Measurements from ENCODE around the gene RBM27.
"Not testable (repeated sequence)": the region's sequence is repeated elsewhere in the genome, so short reads cannot be mapped to it uniquely, and the experiment has no call there.

RBM27 gene

GRCh38 chr5:146208916-146209522 lies 5.6 kb downstream of the RBM27 start:
- DNase-seq (ENCODE audit: low read depth) = no peak

DNA sequence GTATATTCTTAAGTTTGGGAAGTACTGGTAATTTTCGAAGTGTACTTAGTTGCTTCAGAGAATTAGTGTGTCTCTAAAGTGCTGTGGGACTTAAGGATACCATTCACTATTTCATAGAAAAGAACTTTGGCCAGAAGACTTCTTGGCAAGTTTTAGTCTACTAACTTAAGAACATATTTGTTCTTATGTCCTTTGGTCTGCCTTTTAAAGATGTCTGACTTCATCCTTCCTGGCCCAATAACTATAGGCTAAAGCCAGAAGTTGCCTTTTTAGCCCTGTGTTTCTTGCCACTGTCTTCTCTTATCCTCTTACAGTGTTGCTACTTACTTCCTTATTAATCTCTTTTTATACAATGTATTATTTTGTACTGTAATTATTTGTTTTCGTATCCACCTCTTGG lies 6.3 kb downstream of the RBM27 start:
- DNase-seq (ENCODE audit: low read depth) = no peak

DNA sequence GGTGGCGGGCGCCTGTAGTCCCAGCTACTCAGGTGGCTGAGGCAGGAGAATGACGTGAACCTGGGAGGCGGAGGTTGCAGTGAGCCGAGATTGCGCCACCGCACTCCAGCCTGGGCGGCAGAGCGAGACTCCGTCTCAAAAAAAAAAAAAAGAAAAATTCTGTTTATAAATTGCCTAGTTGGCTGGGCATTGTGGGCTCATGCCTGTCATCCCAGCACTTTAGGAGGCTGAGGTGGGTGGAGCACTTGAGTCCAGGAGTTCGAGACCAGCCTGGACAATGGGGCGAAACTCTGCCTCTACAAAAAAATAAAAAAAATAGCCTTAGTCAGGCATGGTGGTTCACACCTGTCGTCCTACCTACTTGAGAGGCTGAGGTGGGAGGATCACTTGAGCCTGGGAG lies 7.4 kb downstream of the RBM27 start:
- not testable (repeated sequence) for DNase-seq (ENCODE audit: low read depth)

GRCh38 chr5:146213210-146213826 lies 9.9 kb downstream of the RBM27 start:
- no peak for DNase-seq (ENCODE audit: low read depth)

GRCh38 chr5:146214881-146215280 lies 11.5 kb downstream of the RBM27 start:
- DNase-seq (ENCODE audit: low read depth) = not testable (repeated sequence)

GRCh38 chr5:146218168-146218567 lies 14.8 kb downstream of the RBM27 start:
- no peak for DNase-seq (ENCODE audit: low read depth)

DNA sequence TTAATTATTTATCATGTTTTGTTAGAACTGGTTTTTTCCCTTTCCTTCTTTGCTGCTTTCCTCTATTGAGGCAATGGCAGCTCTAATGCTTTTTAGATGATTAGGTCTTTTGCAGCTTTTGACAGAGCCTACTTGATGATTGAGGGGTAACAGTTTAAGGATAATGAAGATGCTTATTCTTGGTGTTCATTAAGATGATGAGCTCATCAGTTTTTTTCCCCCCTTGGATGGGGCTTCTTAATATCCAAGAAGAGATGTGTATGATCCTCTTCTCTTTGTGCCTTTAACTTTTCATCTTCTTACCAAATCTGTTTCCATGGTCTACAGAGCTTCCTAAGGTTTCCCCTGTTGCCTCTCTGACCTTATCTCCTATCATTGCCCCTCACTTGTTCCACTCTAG lies 15.8 kb downstream of the RBM27 start:
- no peak for DNase-seq (ENCODE audit: low read depth)

DNA sequence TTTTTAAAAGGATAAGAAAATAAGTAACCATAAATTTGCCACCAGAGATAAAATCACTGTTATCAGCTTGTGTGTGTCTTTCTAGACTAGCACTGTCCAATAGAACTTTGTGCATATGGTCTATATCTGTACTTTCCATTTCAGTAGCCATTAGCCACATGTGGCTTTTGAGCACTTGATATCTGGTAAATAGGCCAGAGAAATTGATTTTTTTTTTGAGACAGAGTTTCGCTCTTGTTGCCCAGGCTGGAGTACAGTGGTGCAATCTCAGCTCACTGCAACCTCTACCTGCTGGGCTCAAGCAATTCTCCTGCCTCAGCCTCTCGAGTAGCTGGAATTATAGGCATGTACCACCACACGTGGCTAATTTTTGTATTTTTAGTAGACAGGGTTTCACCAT lies 17.8 kb downstream of the RBM27 start:
- DNase-seq (ENCODE audit: low read depth) = no peak

GRCh38 chr5:146222005-146222404 lies 18.6 kb downstream of the RBM27 start:
- DNase-seq (ENCODE audit: low read depth) = no peak

- DNase-seq (ENCODE audit: low read depth) = no peak
Measured at GRCh38 chr5:146223179-146223578, 19.8 kb downstream of the RBM27 start.

DNA sequence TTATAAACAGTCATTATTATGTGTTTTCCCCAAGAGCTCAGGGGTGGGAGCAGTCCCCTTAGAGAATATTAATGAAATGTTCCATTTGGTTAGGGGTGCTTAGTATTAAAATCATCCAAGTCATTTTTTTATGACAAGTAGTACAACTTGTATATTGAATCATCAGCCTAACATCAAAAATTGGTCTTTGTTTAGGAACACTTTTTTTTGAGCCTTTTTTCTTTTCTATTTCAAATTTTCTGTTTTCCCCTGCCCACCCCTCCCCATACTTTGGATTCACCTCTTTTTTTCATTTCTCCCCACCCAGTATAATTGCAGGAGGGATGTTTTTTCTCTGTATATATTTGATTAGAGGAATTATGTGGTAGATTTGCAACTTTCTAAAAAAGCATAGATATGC lies 25.8 kb downstream of the RBM27 start:
- DNase-seq (ENCODE audit: low read depth) = no peak

- DNase-seq (ENCODE audit: low read depth) = no peak
Measured at GRCh38 chr5:146232223-146232622, 28.8 kb downstream of the RBM27 start.

GRCh38 chr5:146233441-146233840 lies 30.0 kb downstream of the RBM27 start:
- DNase-seq (ENCODE audit: low read depth) = no peak

- DNase-seq (ENCODE audit: low read depth) = no peak
Measured at GRCh38 chr5:146238973-146239372, 35.6 kb downstream of the RBM27 start.

DNA sequence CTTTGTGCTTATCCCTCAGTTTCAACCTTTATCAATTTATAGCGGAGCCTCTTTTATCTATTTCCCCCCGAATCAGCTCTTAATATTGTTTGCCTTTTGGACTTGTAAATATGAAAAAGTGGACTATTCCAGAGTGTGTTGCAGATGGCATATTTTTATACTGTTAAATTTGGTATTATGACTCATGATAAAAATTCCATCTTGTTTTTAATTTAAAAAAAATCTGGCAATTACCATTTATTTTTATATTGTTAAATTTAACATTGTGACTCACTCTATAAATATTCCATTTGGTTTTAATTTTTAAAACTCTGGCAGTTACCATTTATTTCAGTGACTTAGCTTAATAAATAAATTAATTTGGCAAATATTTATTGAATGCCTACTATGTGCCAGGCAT lies 37.5 kb downstream of the RBM27 start:
- DNase-seq (ENCODE audit: low read depth) = no peak

- DNase-seq (ENCODE audit: low read depth) = no peak
Measured at GRCh38 chr5:146243247-146243646, 39.8 kb downstream of the RBM27 start.

GRCh38 chr5:146248561-146248960 lies 45.2 kb downstream of the RBM27 start:
- no peak for DNase-seq (ENCODE audit: low read depth)

DNA sequence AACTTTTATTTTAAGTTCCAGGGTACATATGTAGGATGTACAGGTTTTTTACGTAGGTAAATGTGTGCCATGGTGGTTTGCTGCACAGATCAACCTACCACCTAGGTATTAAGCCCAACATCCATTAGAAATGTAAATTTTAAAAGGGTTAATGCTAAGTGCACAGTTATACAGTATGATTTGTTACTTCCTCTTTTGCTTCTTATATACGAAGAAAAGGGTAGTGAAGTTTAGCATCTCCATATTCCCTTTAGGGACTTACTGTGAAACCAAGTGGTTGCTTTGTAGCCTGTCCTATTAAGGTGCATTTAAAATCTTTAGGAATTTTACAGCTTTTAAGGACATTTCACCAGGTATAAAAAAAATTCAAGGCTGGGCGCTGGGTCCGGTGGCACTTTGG lies 46.4 kb downstream of the RBM27 start:
- DNase-seq (ENCODE audit: low read depth) = no peak
